Lung (tissue), 12 donors: Measurements from ENCODE around the gene CMIP. TPM values are rescaled to one million over a fixed set of nuclear protein-coding genes. Genes with fewer than 3 reads are reported as not detected.

Experiments used
- ATAC-seq: fragments of 200-7000 bp; cut with Tn5 transposase; one replicate; pipeline ENCODE4 v1.9.1; 2020; ENCODE audit warnings: moderate number of reproducible peaks; ENCODE audit not compliant: insufficient read depth, low FRiP score
- DNase-seq, 3 donors: peaks; one replicate each; pipeline ENCODE4 v3.0.0-alpha.2; 2013 to 2017
- H3K27ac ChIP-seq, 2 donors: one replicate each; pipeline ENCODE4 v1.5.1; 2013; ENCODE audit warnings: mild to moderate bottlenecking in 2 of 2, moderate library complexity in 2 of 2, control low read depth in 1 of 2, inconsistent platforms in 1 of 2, low read depth in 1 of 2, low read length in 1 of 2
- H3K27me3 ChIP-seq, 3 donors: one replicate each; pipeline ENCODE4 v1.5.1; 2013; ENCODE audit warnings: low read length in 2 of 3; ENCODE audit not compliant: control insufficient read depth in 3 of 3, insufficient read depth in 3 of 3
- H3K36me3 ChIP-seq, 4 donors: one replicate each; pipeline ENCODE4 v1.5.1; 2013; ENCODE audit warnings: low read length in 4 of 4, mild to moderate bottlenecking in 1 of 4, moderate library complexity in 1 of 4; ENCODE audit not compliant: control insufficient read depth in 4 of 4, insufficient read depth in 4 of 4
- H3K4me1 ChIP-seq, 5 donors: one replicate each; pipeline ENCODE4 v1.5.1; 2013; ENCODE audit warnings: low read length in 5 of 5, mild to moderate bottlenecking in 2 of 5, moderate library complexity in 1 of 5; ENCODE audit not compliant: control insufficient read depth in 5 of 5, insufficient read depth in 5 of 5
- H3K4me3 ChIP-seq: one replicate; pipeline ENCODE4 v1.5.1; 2013; ENCODE audit warnings: mild to moderate bottlenecking, control low read depth, moderate library complexity
- H3K9ac ChIP-seq, 2 donors: one replicate each; pipeline ENCODE4 v1.5.1; 2013; ENCODE audit warnings: low read length in 2 of 2, control low read depth in 1 of 2; ENCODE audit not compliant: insufficient read depth in 1 of 2
- H3K9me3 ChIP-seq, 4 donors: one replicate each; pipeline ENCODE4 v1.5.1; 2013; ENCODE audit warnings: low read length in 3 of 4, mild to moderate bottlenecking in 1 of 4, moderate library complexity in 1 of 4; ENCODE audit not compliant: control insufficient read depth in 4 of 4, insufficient read depth in 3 of 4
- CTCF ChIP-seq: IDR thresholded peaks from 2 replicates; pipeline ENCODE4 v1.5.1; 2012; ENCODE audit warnings: mild to moderate bottlenecking; ENCODE audit errors: control extremely low read depth, extremely low read depth
- WGBS, 2 donors: extraction: QIAGEN DNeasy Blood & Tissue Kit; methylation state at CpG; one replicate each; pipeline ENCODE4 v1.1.7; 2013; 5-methylcytosine and 5-hydroxymethylcytosine counted together
- polyA plus RNA-seq, 2 donors: library from polyadenylated mRNA; stranded (reverse); fragments of 200-250 nt; gene quantifications; one replicate each; pipeline ENCODE4 v1.2.1, GENCODE V29; 2013
- total RNA-seq, 2 donors: library from RNA; depleted of rRNA in 1 of 2; stranded (reverse); fragments of >200 nt in 1 of 2; gene quantifications; one replicate each; pipeline ENCODE4 v1.2.1, GENCODE V29; 2014 to 2021
- donor health status: control.
- donor health status: control.
- donor health status: Bipolar disorder and iron deficiency.
- donor health status: healthy.
- donor health status: DM: yes; HTN: yes; CAD: no.

CMIP gene
- total and polyA plus RNA-seq, 4 donors: 11.8 to 80.5 (median 48.6) TPM

- Histone ChIP-seq H3K4me3 (no peak overlapping the region), H3K9me3 (no peaks in the 10 kb centered on the region), H3K9ac (no peak overlapping the region), H3K4me1 (peaks cover 0 to 25% (median 14%) of the 10 kb centered on the region in 5 donors), H3K36me3 (peaks cover 0 to 10% (median under 1%) of the 10 kb centered on the region in 4 donors), H3K27me3 (no peaks in the 10 kb centered on the region), H3K27ac (no peak overlapping the region)
- 91 to 96% methylated on average over 8 of the region's 8 CpGs for WGBS, 2 donors
- DNase-seq (no peak), ATAC-seq (no peak)
- TF ChIP-seq CTCF: no peak
Observed at GRCh38 chr16:81604960-81605383, 160.4 kb downstream of the CMIP start.

- H3K36me3 ChIP-seq: peaks cover 0 to 10% (median 4%) of the 10 kb centered on the region in 4 donors
- H3K4me1 ChIP-seq: peaks cover 0 to 22% (median 11%) of the 10 kb centered on the region in 5 donors
- no peak for TF ChIP-seq CTCF
- no peak overlapping the region for H3K9ac ChIP-seq
- H3K4me3 ChIP-seq: no peak overlapping the region
- ATAC-seq: no peak
- no peak for DNase-seq
- H3K27me3 ChIP-seq: no peaks in the 10 kb centered on the region
- 95 to 98% methylated on average over 4 of the region's 4 CpGs for WGBS, 2 donors
- H3K9me3 ChIP-seq: no peaks in the 10 kb centered on the region
- H3K27ac ChIP-seq: no peak overlapping the region
Observed at GRCh38 chr16:81606039-81606438, 161.4 kb downstream of the CMIP start.

- no peak for DNase-seq
- H3K4me3 ChIP-seq: no peak overlapping the region
- peaks cover 0 to 10% (median 4%) of the 10 kb centered on the region in 4 donors for H3K36me3 ChIP-seq
- H3K4me1 ChIP-seq: peaks cover 0 to 20% (median 11%) of the 10 kb centered on the region in 5 donors
- no peaks in the 10 kb centered on the region for H3K27me3 ChIP-seq
- ATAC-seq: no peak
- no peak overlapping the region for H3K27ac ChIP-seq
- H3K9ac ChIP-seq: no peak overlapping the region
- WGBS, 2 donors: 93 to 96% methylated on average over 12 of the region's 12 CpGs
- H3K9me3 ChIP-seq: no peaks in the 10 kb centered on the region
- no peak for TF ChIP-seq CTCF
Observed at GRCh38 chr16:81607006-81607405, 162.4 kb downstream of the CMIP start.
